Measurements from ENCODE around the gene CCER1. TPM values are rescaled to one million over a fixed set of nuclear protein-coding genes. Genes with fewer than 3 reads are reported as not detected.

CCER1 gene
- total RNA-seq, 1 donor from 2014 or later = not detected

DNA sequence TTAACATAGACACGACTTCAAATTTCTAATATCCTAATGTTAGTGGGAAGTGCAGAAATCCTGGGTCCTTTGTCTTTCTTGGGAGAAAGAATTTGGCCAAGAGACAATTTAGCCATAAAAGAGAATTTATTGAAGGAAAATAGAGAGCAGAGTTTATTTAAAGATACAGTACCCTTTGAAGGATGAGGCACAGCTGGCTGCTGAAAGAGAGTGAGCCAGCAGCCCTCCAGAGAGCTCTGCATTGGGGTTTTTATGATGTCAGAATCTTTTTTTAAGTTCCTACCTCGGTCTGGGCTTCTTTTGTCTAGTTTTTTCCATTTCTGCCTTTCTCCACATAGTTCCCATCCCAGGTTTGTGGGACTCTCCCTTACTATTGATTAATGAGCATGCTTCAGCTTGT, 37.5 kb downstream of the CCER1 start:
- no peak for DNase-seq

GRCh38 chr12:90916516-90916915, 38.5 kb downstream of the CCER1 start:
- no peak for DNase-seq

DNA sequence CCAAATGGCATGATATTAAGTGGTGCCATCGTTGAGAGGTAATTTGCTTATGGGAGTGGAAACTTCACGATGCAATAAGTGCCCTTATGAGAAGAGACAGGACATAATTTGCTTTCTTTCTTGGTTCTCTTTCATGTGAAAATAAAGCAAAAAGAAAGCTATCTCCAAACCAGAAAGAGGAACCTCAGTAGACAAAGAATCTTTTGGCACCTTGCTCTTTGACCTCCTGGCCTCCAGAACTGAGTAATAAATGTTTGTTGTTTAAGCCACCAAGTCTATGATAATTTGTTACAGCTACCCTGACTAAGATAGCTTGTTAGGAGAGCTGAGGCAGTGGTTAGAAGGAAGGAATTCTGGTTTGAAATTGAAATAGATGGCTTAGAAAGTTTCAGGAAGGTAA, 39.6 kb downstream of the CCER1 start:
- no peak for DNase-seq

DNA sequence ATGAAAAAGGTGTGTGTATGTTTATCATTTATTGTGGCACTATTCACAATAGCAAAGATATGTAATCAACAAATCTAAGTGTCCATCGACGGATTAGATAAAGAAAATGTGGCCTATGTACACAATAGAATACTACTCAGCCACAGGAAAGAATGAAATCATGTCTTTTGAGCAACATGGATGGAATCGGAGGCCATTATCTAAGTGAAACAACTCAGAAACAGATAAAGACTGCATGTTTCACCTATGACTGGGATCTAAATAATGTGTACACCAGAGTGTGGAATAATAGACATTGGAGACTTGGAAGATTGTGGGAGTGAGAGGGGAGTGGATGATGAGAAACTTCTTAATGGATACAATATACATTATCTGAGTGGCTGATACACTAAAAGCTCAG, 44.0 kb downstream of the CCER1 start:
- no peak for DNase-seq

GRCh38 chr12:90909069-90909770, 45.8 kb downstream of the CCER1 start:
- DNase-seq = peak; percentile 55

DNA sequence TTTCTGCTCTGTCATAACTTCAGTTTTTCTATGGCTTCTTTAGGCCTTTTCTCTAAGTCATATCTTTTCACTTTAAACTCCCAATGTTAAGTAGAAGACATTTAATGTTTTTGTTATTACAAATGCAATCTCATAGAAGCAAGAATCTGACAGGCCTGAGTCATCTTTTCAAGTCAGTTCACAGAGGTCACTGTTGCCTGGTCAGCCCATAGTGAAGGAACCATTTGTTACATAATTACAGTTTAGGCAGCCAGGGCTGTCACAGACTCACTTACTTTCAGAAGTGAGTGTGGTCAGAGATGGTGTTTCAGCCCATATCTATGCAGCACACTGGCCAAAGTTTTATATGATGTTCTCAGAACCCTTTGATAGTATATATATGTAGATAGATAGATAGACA, 46.5 kb downstream of the CCER1 start:
- no peak for DNase-seq

DNA sequence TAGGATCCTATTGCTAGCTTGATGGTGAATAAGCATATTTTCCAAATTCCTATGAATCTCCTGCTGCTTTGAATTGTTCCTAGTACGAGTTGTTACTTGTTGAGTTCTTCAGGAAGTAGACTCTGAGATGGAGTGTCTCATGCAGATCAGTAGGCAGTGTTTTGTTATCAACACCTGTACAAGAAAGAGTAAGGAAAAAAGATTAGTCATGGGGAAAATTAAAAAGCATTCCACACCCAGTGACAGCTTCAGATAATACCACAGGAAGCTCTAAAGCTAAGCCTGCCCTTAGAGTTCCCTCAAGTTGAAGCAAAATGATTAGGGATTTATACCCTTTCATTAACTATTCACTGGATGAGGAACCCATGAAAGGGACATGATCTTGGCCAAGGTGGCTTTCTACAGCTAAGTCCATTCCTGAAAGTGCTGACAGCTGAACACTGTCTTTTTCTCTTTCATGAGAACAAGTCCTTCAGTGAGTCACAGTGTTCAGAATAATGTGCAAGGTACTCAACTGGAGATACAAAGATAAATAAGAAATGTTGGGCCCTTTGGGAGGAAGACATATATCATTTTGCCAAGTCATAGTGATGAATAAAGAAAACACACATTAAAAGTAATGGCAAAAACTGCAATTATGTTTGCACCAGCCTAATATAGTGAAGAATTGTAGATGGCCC, 49.1 kb downstream of the CCER1 start:
- DNase-seq = no peak

DNA sequence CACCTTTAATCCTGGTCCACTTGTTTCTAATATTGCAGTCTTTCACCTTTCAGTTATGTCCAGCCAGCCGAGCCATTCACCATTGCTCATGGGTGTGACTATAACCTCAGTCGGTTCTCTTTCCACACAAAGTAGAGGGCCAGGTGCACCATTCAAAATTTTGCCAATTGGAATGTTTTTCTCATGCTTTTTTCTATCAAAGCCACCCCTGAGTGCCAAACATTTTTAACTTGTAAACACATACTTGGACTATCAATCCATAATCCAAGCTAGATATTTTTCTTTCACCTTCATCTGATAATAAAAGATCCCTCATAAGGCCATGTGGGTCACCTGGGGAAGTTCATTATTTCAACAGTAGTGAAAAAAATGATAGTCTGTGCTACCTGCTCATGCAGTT, 52.4 kb downstream of the CCER1 start:
- no peak for DNase-seq

Other genes with a start within 250 kb of the CCER1 start
- not detected for gene EPYC, start 49.8 kb upstream of the CCER1 start, total RNA-seq
- gene KERA, start 102.8 kb upstream of the CCER1 start, total RNA-seq = 81.0 TPM
- gene LUM, start 156.3 kb upstream of the CCER1 start, total RNA-seq = 449 TPM
- gene DCN, start 227.6 kb upstream of the CCER1 start, total RNA-seq = 470 TPM

Measured in tongue (tissue), 2 donors.